Measurements from ENCODE around the gene VWA5B2. TPM values are rescaled to one million over a fixed set of nuclear protein-coding genes. Genes with fewer than 3 reads are reported as not detected.

Gene VWA5B2
- total and polyA plus RNA-seq, 9 of the 15 experiments (the other 6 are each of a cell fraction or from before 2014, with no cell fraction given) = 0.04 TPM; not detected in 8

GRCh38 chr3:184185461-184186183 lies 43.8 kb upstream of the VWA5B2 start (continued):
- TF ChIP-seq TAF9B (IDR thresholded peaks at IDR 0.05; ENCODE audit: partially characterized antibody) (no peak), USF1 (CRISPR knock-in tag; IDR thresholded peaks at IDR 0.05) (peak; percentile 76), HDAC2 (IDR thresholded peaks at IDR 0.05) (peak; percentile 76; the same call in 1 of the 2 replicates), TCF7 (IDR thresholded peaks at IDR 0.05; ENCODE audit: borderline replicate concordance) (0 out of 2 replicates have a peak, but pooled peaks have one; percentile 24), USF2 (CRISPR knock-in tag; IDR thresholded peaks at IDR 0.05) (peak; percentile 73), FIP1L1 (IDR thresholded peaks at IDR 0.05; ENCODE audit: low read depth, low read length, poor library complexity, severe bottlenecking) (peak; percentile 43), FOSL1 (tag; conservative IDR thresholded peaks at IDR 0.05) (peak; percentile 54; the same call in 1 of the 2 replicates), ADNP (tag; IDR thresholded peaks at IDR 0.05) (no peak), TBP (optimal IDR thresholded peaks at IDR 0.05; ENCODE audit: low read depth, low read length) (peak; percentile 25), EP300 (IDR thresholded peaks at IDR 0.05; ENCODE audit: low read length) (peak; percentile 66; the same call in 1 of the 2 replicates), CHD2 (IDR thresholded peaks at IDR 0.05; ENCODE audit: low read depth, low read length) (0 out of 2 replicates have a peak, but pooled peaks have one; percentile 9), FOXK2 (conservative IDR thresholded peaks at IDR 0.05 in 1 of 2, IDR thresholded peaks at IDR 0.05 in 1 of 2; ENCODE audit: low read depth in 2 of 2) (peak; percentile 51 to 54; a peak in 2 of 4 replicates), MXI1 (IDR thresholded peaks at IDR 0.05; ENCODE audit: low read depth, low read length) (peak; percentile 21; the same call in 1 of the 2 replicates), ZNF347 (CRISPR knock-in tag; IDR thresholded peaks at IDR 0.05; ENCODE audit: low read depth) (no peak), KDM5B (IDR thresholded peaks at IDR 0.05; ENCODE audit: insufficient replicate concordance, low read depth, low read length) (peak; percentile 60), MAFF (IDR thresholded peaks at IDR 0.05; ENCODE audit: low read length) (peak; percentile 15; the same call in 1 of the 2 replicates), TAL1 (IDR thresholded peaks at IDR 0.05) (peak; percentile 76; the same call in 1 of the 2 replicates), DACH1 (IDR thresholded peaks at IDR 0.05; ENCODE audit: partially characterized antibody) (peak; percentile 46), CC2D1A (IDR thresholded peaks at IDR 0.05) (no peak), JUNB (CRISPR knock-in tag; conservative IDR thresholded peaks at IDR 0.05) (no peak), SMARCC2 (IDR thresholded peaks at IDR 0.05; ENCODE audit: low read depth) (peak; percentile 50; the same call in 1 of the 2 replicates), ETV1 (tag; conservative IDR thresholded peaks at IDR 0.05; ENCODE audit: low read depth) (peak; percentile 28)
- TF ChIP-seq, protein P1, sequence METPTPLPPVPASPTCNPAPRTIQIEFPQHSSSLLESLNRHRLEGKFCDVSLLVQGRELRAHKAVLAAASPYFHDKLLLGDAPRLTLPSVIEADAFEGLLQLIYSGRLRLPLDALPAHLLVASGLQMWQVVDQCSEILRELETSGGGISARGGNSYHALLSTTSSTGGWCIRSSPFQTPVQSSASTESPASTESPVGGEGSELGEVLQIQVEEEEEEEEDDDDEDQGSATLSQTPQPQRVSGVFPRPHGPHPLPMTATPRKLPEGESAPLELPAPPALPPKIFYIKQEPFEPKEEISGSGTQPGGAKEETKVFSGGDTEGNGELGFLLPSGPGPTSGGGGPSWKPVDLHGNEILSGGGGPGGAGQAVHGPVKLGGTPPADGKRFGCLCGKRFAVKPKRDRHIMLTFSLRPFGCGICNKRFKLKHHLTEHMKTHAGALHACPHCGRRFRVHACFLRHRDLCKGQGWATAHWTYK (CRISPR knock-in tag; IDR thresholded peaks at IDR 0.05) = peak; percentile 80; the same call in 1 of the 2 replicates
- TF ChIP-seq, protein P2, sequence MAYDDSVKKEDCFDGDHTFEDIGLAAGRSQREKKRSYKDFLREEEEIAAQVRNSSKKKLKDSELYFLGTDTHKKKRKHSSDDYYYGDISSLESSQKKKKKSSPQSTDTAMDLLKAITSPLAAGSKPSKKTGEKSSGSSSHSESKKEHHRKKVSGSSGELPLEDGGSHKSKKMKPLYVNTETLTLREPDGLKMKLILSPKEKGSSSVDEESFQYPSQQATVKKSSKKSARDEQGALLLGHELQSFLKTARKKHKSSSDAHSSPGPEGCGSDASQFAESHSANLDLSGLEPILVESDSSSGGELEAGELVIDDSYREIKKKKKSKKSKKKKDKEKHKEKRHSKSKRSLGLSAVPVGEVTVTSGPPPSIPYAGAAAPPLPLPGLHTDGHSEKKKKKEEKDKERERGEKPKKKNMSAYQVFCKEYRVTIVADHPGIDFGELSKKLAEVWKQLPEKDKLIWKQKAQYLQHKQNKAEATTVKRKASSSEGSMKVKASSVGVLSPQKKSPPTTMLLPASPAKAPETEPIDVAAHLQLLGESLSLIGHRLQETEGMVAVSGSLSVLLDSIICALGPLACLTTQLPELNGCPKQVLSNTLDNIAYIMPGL (CRISPR knock-in tag; IDR thresholded peaks at IDR 0.05) = peak; percentile 79; the same call in 1 of the 2 replicates

Measured in K562 (cell line).